GM18505 (cell line): Measurements from ENCODE around the gene APOA5.
A peak's percentile ranks its signal among the peaks of the same experiment; 100 is the strongest.
"Not testable (repeated sequence)": the region's sequence is repeated elsewhere in the genome, so short reads cannot be mapped to it uniquely, and the experiment has no call there.

Source experiments
- ATAC-seq: cut with Tn5 transposase; IDR thresholded peaks from one replicate; pipeline ENCODE4 v1.9.1; 2021; ENCODE audit not compliant: unreplicated experiment
- POLR2A ChIP-seq: IDR thresholded peaks from 4 replicates; pipeline ENCODE4 v1.6.1; 2011; ENCODE audit warnings: borderline replicate concordance; ENCODE audit not compliant: insufficient read depth, insufficient read length; ENCODE audit errors: extremely low read depth

The APOA5 gene

GRCh38 chr11:116787436-116787785 lies 4.3 kb downstream of the APOA5 start:
- TF ChIP-seq POLR2A, result no peak
- peak; percentile 12 for ATAC-seq

DNA sequence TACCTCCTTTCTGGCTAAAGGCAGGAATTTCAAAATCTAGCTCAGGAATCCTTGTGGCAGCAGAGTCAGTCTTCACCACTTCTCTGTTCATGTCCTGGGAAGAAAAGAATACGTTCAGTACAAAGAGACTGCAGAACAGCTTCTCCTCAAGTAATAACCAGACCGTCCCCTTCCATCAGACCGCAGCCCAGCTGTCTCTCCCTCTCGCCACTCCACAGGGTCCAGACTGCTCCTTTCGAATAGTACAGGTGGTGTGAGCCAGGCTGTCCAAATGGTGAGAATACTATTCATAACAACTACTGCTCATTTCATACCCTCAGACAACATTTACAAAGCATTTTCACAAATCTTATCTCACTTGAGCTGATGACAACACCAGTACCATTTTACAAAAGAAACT lies 4.7 kb downstream of the APOA5 start:
- ATAC-seq, result no peak
- no peak for TF ChIP-seq POLR2A

- ATAC-seq, result no peak
- TF ChIP-seq POLR2A, result no peak
Measured at GRCh38 chr11:116786326-116786725, 5.4 kb downstream of the APOA5 start.

- ATAC-seq, result no peak
- no peak for TF ChIP-seq POLR2A
Measured at GRCh38 chr11:116782728-116783127, 9.0 kb downstream of the APOA5 start.

GRCh38 chr11:116778556-116778955 lies 13.1 kb downstream of the APOA5 start:
- no peak for TF ChIP-seq POLR2A
- ATAC-seq, result no peak

DNA sequence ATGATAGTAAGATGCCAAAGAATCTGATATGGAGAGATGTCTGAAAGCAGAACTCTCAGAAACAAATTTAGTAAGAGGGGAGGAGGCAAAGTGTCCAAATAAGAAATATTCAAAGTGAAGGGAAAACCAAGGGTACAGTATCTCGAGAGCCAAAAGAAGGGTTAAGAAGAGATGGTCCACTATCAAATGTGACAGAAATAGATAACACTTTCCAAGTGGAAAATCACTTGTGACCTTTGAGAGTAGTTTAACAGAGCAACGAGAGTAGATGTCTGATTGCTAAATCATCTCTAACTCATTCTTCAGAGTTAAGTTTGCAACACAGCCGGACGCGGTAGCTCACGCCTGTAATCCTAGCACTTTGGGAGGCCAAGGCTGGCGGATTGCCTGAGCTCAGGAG lies 14.6 kb downstream of the APOA5 start:
- ATAC-seq, result no peak
- no peak for TF ChIP-seq POLR2A

- no peak for TF ChIP-seq POLR2A
- ATAC-seq, result no peak
Measured at GRCh38 chr11:116776522-116776984, 15.1 kb downstream of the APOA5 start.

- ATAC-seq, result no peak
- no peak for TF ChIP-seq POLR2A
Measured at GRCh38 chr11:116775975-116776374, 15.7 kb downstream of the APOA5 start.

GRCh38 chr11:116774661-116775060 lies 17.0 kb downstream of the APOA5 start:
- ATAC-seq, result no peak
- no peak for TF ChIP-seq POLR2A

GRCh38 chr11:116773203-116774097 lies 18.2 kb downstream of the APOA5 start:
- peak; percentile 4 for ATAC-seq

DNA sequence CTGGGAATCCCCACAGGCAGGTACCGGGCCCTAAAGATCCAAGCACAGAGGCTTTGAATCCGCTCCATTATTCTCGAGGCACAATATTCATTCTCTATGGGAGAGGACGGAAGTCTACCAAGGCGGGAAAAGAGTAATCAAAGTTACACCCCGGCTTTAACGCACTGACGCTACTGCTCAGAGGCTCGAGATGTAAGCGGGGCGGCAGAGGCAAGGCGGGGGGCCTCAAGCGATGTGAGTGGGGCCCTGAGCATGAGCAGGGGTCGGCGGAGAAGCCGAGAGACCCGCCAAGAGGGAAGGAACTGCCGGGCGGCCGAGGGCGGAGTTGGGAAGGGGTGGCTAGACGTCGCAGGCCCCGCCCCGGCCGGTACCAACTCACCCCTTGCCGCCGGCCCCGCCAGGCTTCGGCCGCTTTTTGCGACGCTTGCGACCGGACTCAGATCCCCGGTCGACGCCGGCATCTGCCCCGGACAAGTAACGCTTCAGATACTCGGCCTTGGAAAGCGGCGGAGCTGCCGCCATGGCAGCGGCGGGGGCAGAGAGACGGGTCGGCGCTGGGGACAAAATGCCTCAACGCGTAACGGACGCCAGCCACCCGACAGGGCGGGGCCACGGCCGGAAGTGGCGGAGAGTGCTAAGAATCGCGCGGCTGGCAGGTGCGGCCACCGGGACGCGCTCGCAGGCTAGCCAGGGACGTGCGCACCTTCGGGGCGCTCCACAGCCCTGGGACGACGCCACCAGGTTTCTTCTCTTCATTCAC lies 19.1 kb downstream of the APOA5 start, which contains the start of gene BUD13:
Gene BUD13 (minus strand): TSS at position 545 of the 760 bp plus-strand sequence. CDS start 23 bp downstream, at position 522.
- ATAC-seq, result peak; percentile 84
- peak; percentile 86 for TF ChIP-seq POLR2A

More at GRCh38 chr11:116773203-116774097, 18.2 kb downstream of the APOA5 start:
- no peak for TF ChIP-seq POLR2A

GRCh38 chr11:116771935-116772334 lies 19.7 kb downstream of the APOA5 start:
- no peak for ATAC-seq
- TF ChIP-seq POLR2A, result no peak

- no peak for TF ChIP-seq POLR2A
- ATAC-seq, result no peak
Measured at GRCh38 chr11:116762132-116762531, 29.5 kb downstream of the APOA5 start.

DNA sequence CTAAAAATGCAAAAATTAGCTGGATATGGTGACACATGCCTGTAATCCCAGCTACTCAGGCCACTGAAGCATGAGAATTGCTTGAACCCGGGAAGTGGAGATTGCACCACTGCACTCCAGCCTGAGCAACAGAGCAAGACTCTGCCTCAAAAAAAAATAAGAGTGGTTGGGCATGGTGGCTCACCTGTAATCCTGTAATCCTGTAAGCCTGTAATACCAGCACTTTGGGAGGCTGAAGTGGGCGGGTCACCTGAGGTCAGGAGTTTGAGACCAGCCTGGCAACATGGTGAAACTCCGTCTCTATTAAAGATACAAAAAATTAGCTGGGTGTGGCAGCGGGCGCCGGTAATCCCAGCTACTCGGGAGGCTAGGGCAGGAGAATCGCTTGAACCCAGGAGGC lies 35.6 kb downstream of the APOA5 start:
- ATAC-seq, result not testable (repeated sequence)

DNA sequence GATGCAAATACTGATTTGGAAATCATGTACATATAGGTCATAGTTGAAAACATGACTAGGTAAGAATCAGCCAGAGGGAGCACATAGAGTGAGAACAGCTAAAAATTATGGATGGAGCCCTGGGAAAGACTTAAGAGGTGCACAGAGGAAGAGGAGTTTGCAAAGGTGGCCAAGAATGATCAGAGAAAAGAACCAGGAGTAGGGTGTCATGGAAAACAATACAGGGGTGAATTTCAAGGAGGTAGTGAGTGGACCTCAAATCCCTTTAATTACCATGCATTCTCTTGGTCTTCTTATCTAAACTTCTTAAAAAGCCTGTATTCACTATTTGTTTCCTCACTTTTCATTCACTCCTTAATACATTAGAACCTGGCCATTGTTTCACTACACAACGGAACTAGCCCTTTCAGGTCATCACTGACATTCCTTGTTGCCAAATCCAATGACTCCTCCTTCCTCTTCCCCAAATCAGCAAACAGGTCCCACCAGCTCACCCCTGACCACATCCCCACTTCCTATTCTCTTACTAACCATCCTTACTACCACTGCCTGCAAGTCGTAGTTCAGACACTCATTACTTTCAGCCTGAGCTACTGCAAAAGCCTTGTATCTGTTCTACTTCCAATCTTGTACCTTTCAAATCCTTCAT lies 41.5 kb downstream of the APOA5 start:
- no peak for ATAC-seq
- no peak for TF ChIP-seq POLR2A
